Measurements from ENCODE around the gene KDM4C.

DNA sequence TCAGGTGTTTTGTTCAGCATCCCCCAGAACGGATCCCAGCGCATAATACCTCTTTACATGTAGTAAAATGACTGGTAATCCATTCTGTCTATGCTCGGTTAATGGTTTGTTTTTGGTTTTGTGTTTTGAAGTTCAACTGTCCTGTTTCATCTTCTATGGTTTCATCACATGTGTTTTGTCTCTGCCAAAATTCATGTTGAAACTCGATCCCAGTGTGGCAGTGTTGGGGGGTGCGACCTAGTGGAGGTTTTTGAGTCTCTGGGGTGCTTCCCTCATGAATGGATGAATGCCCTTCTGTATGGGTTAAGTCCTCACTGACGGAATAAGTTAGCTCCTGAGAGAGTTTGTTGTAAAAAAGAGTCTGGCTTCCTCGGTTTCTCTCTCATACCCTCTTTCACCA is 317.4 kb downstream of the KDM4C start:
- TF ChIP-seq, protein P1, sequence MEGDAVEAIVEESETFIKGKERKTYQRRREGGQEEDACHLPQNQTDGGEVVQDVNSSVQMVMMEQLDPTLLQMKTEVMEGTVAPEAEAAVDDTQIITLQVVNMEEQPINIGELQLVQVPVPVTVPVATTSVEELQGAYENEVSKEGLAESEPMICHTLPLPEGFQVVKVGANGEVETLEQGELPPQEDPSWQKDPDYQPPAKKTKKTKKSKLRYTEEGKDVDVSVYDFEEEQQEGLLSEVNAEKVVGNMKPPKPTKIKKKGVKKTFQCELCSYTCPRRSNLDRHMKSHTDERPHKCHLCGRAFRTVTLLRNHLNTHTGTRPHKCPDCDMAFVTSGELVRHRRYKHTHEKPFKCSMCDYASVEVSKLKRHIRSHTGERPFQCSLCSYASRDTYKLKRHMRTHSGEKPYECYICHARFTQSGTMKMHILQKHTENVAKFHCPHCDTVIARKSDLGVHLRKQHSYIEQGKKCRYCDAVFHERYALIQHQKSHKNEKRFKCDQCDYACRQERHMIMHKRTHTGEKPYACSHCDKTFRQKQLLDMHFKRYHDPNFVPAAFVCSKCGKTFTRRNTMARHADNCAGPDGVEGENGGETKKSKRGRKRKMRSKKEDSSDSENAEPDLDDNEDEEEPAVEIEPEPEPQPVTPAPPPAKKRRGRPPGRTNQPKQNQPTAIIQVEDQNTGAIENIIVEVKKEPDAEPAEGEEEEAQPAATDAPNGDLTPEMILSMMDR (conservative IDR thresholded peaks at IDR 0.05 in 1 of 2, IDR thresholded peaks at IDR 0.05 in 1 of 2; ENCODE audit: low read depth in 1 of 2, low read length in 2 of 2): no peak
- no peak for TF ChIP-seq EZH2 (IDR thresholded peaks at IDR 0.05; ENCODE audit: low read length, missing control alignments)
